Neural progenitor cell (in vitro differentiated cells): Measurements from ENCODE around the gene MUC6. TPM values are rescaled to one million over a fixed set of nuclear protein-coding genes. Genes with fewer than 3 reads are reported as not detected.
A peak's percentile ranks its signal among the peaks of the same experiment; 100 is the strongest.
"Not testable (repeated sequence)": the region's sequence is repeated elsewhere in the genome, so short reads cannot be mapped to it uniquely, and the experiment has no call there.

ENCODE experiments used
- DNase-seq: peaks from one replicate; pipeline ENCODE4 v3.0.0-alpha.2; 2016; ENCODE audit warnings: low spot score
- H2AFZ ChIP-seq: fragments of 200-600 bp; sonication (generic); replicated peaks from 2 replicates; pipeline ENCODE4 v1.6.1; 2016; ENCODE audit warnings: antibody characterized with exemption
- H3F3A ChIP-seq: fragments of 200-600 bp; sonication (generic); 2 replicates; pipeline ENCODE4 v1.6.1; 2016; ENCODE audit warnings: antibody characterized with exemption, low read depth
- H3K27ac ChIP-seq: fragments of 200-600 bp; sonication (generic); 2 replicates; pipeline ENCODE4 v1.5.1; 2016; ENCODE audit warnings: mild to moderate bottlenecking
- H3K27me3 ChIP-seq: fragments of 200-600 bp; sonication (generic); 2 replicates; pipeline ENCODE4 v1.6.1; 2016; ENCODE audit warnings: mild to moderate bottlenecking, moderate library complexity
- H3K36me3 ChIP-seq: fragments of 200-600 bp; sonication (generic); 2 replicates; pipeline ENCODE4 v1.5.1; 2016
- H3K4me1 ChIP-seq: fragments of 200-600 bp; sonication (generic); 2 replicates; pipeline ENCODE4 v1.6.1; 2016; ENCODE audit warnings: mixed run types
- H3K4me2 ChIP-seq: fragments of 200-600 bp; sonication (generic); 2 replicates; pipeline ENCODE4 v1.6.1; 2016
- H3K4me3 ChIP-seq: fragments of 200-600 bp; sonication (generic); 2 replicates; pipeline ENCODE4 v1.5.1; 2016
- H3K79me2 ChIP-seq: fragments of 200-600 bp; sonication (generic); 2 replicates; pipeline ENCODE4 v1.6.1; 2016; ENCODE audit warnings: low read depth
- H3K9ac ChIP-seq: fragments of 200-600 bp; sonication (generic); 2 replicates; pipeline ENCODE4 v1.6.1; 2016
- H3K9me3 ChIP-seq: fragments of 200-600 bp; sonication (generic); 2 replicates; pipeline ENCODE4 v1.5.1; 2016; ENCODE audit warnings: low read depth
- H4K20me1 ChIP-seq: fragments of 200-600 bp; sonication (generic); 2 replicates; pipeline ENCODE4 v1.6.1; 2016; ENCODE audit warnings: low read depth
- H3K27ac Mint-ChIP-seq: 3 replicates; pipeline ENCODE4 v1.8.0; 2021; ENCODE audit warnings: mixed read lengths
- H3K27me3 Mint-ChIP-seq: 2 replicates; pipeline ENCODE4 v1.8.0; 2022; ENCODE audit warnings: low read depth, mild to moderate bottlenecking, inconsistent platforms, moderate library complexity, mixed read lengths; ENCODE audit not compliant: insufficient read depth
- H3K36me3 Mint-ChIP-seq: 3 replicates; pipeline ENCODE4 v1.8.0; 2021; ENCODE audit warnings: mixed read lengths
- H3K4me1 Mint-ChIP-seq: 3 replicates; pipeline ENCODE4 v1.8.0; 2021; ENCODE audit warnings: mixed read lengths
- H3K4me3 Mint-ChIP-seq: 3 replicates; pipeline ENCODE4 v1.8.0; 2021; ENCODE audit warnings: mild to moderate bottlenecking, moderate library complexity, mixed read lengths
- H3K9me3 Mint-ChIP-seq: 3 replicates; pipeline ENCODE4 v1.8.0; 2020; ENCODE audit warnings: mixed read lengths
- CTCF ChIP-seq: fragments of 200-600 bp; sonication (generic); IDR thresholded peaks from 2 replicates; pipeline ENCODE4 v1.5.1; 2017; ENCODE audit warnings: antibody characterized with exemption, mild to moderate bottlenecking
- EZH2 ChIP-seq: fragments of 200-600 bp; sonication (generic); IDR thresholded peaks from 2 replicates; pipeline ENCODE4 v1.6.1; 2017; ENCODE audit warnings: antibody characterized with exemption, mild to moderate bottlenecking, moderate library complexity
- EZH2phosphoT487 ChIP-seq: fragments of 200-600 bp; sonication (generic); IDR thresholded peaks from 2 replicates; pipeline ENCODE4 v1.6.1; 2017; ENCODE audit warnings: antibody characterized with exemption
- total RNA-seq: library from RNA; depleted of rRNA; stranded (reverse); fragments of >200 nt; gene quantifications from 2 replicates; pipeline ENCODE4 v1.2.3, GENCODE V29; 2015; ENCODE audit warnings: low replicate concordance

MUC6 gene
- total RNA-seq, 1 donor from 2014 or later = not detected

- Histone ChIP-seq H3K9ac (no peak overlapping the region), H3K79me2 (no peaks in the 10 kb centered on the region)
- no peaks in the 10 kb centered on the region for H3K9me3 Mint-ChIP-seq
Measured at GRCh38 chr11:977830-978720, 58.4 kb downstream of the MUC6 start.

GRCh38 chr11:976431-977160 lies 59.9 kb downstream of the MUC6 start:
- Mint-ChIP-seq H3K9me3 (no peaks in the 10 kb centered on the region), H3K27me3 (peaks cover 7% of the 10 kb centered on the region), H3K4me1 (peaks cover 4% of the 10 kb centered on the region), H3K36me3 (peaks cover 26% of the 10 kb centered on the region), H3K27ac (peak overlapping the region; percentile 63), H3K4me3 (no peak overlapping the region)
- Histone ChIP-seq H3F3A (no peaks in the 10 kb centered on the region), H4K20me1 (peaks cover 8% of the 10 kb centered on the region), H3K4me1 (no peaks in the 10 kb centered on the region), H2AFZ (no peak overlapping the region), H3K36me3 (no peaks in the 10 kb centered on the region), H3K27me3 (no peaks in the 10 kb centered on the region), H3K9ac (no peak overlapping the region), H3K27ac (no peak overlapping the region), H3K4me3 (no peak overlapping the region), H3K79me2 (no peaks in the 10 kb centered on the region), H3K9me3 (no peaks in the 10 kb centered on the region), H3K4me2 (no peak overlapping the region)
- TF ChIP-seq EZH2 (no peak), EZH2phosphoT487 (no peak), CTCF (no peak)
- no peak for DNase-seq

More at GRCh38 chr11:977830-978720, 58.4 kb downstream of the MUC6 start:
- Mint-ChIP-seq H3K27me3 (peaks cover 7% of the 10 kb centered on the region), H3K36me3 (peaks cover 24% of the 10 kb centered on the region), H3K4me3 (no peak overlapping the region), H3K4me1 (peaks cover 4% of the 10 kb centered on the region), H3K27ac (no peak overlapping the region)
- H2AFZ ChIP-seq = no peak overlapping the region
- no peaks in the 10 kb centered on the region for H3K9me3 ChIP-seq
- H3K4me2 ChIP-seq = no peak overlapping the region
- no peaks in the 10 kb centered on the region for H3F3A ChIP-seq
- no peaks in the 10 kb centered on the region for H3K4me1 ChIP-seq
- H3K27me3 ChIP-seq = no peaks in the 10 kb centered on the region
- TF ChIP-seq EZH2 (no peak), EZH2phosphoT487 (no peak), CTCF (no peak)
- H4K20me1 ChIP-seq = peaks cover 8% of the 10 kb centered on the region
- no peak overlapping the region for H3K27ac ChIP-seq
- H3K4me3 ChIP-seq = no peak overlapping the region
- H3K36me3 ChIP-seq = no peaks in the 10 kb centered on the region
- DNase-seq = no peak

GRCh38 chr11:975827-976226 lies 60.7 kb downstream of the MUC6 start:
- H3K36me3 ChIP-seq = no peaks in the 10 kb centered on the region
- H3K27ac ChIP-seq = no peak overlapping the region
- no peaks in the 10 kb centered on the region for H3K27me3 ChIP-seq
- H3K79me2 ChIP-seq = no peaks in the 10 kb centered on the region
- H4K20me1 ChIP-seq = peaks cover 8% of the 10 kb centered on the region
- no peak overlapping the region for H2AFZ ChIP-seq
- peaks cover 6% of the 10 kb centered on the region for H3K4me1 Mint-ChIP-seq
- no peak overlapping the region for H3K9ac ChIP-seq
- no peak overlapping the region for H3K4me3 Mint-ChIP-seq
- H3K4me2 ChIP-seq = no peak overlapping the region
- TF ChIP-seq EZH2 (no peak), CTCF (peak; percentile 60)
- H3K4me1 ChIP-seq = no peaks in the 10 kb centered on the region
- no peaks in the 10 kb centered on the region for H3K9me3 ChIP-seq
- peaks cover 24% of the 10 kb centered on the region for H3K36me3 Mint-ChIP-seq
- DNase-seq = peak; percentile 78
- peak overlapping the region; percentile 76 for H3K27ac Mint-ChIP-seq
- H3K4me3 ChIP-seq = no peak overlapping the region
- H3K27me3 Mint-ChIP-seq = peaks cover 4% of the 10 kb centered on the region
- H3K9me3 Mint-ChIP-seq = no peaks in the 10 kb centered on the region
- no peaks in the 10 kb centered on the region for H3F3A ChIP-seq

- not testable (repeated sequence) for H3K36me3 ChIP-seq, H2AFZ ChIP-seq, H3K9ac ChIP-seq, H3K4me1 ChIP-seq, H3F3A ChIP-seq, H3K27me3 ChIP-seq, H3K27ac ChIP-seq, H3K9me3 Mint-ChIP-seq, H3K4me1 Mint-ChIP-seq, H3K27me3 Mint-ChIP-seq, H4K20me1 ChIP-seq, H3K4me3 ChIP-seq, H3K4me2 ChIP-seq, DNase-seq, H3K9me3 ChIP-seq, H3K79me2 ChIP-seq, H3K4me3 Mint-ChIP-seq
- Mint-ChIP-seq H3K36me3 (peaks cover 23% of the 10 kb centered on the region), H3K27ac (peak overlapping the region; percentile 76)
Measured at GRCh38 chr11:975376-975775, 61.1 kb downstream of the MUC6 start.
